Left lobe of liver (tissue), 2 donors: Measurements from ENCODE around the gene TMED5. TPM values are rescaled to one million over a fixed set of nuclear protein-coding genes. Genes with fewer than 3 reads are reported as not detected.
"Not testable (repeated sequence)": the region's sequence is repeated elsewhere in the genome, so short reads cannot be mapped to it uniquely, and the experiment has no call there.

Source experiments
- ATAC-seq: fragments of 200-7000 bp; cut with Tn5 transposase; one replicate; pipeline ENCODE4 v1.9.1; 2020; ENCODE audit warnings: mild to moderate bottlenecking, moderate library complexity
- DNase-seq: peaks from one replicate; pipeline ENCODE4 v3.0.0-alpha.2; 2020; ENCODE audit warnings: low spot score
- total RNA-seq: library from RNA; stranded (reverse); gene quantifications from one replicate; pipeline ENCODE4 v1.2.1, GENCODE V29; 2021
- donor health status: DM: no; HTN: no; CAD: no; lungs with moderate emphysema.
- donor health status: DM: no; HTN: yes; CAD: no.

TMED5 gene
- 68.5 TPM for total RNA-seq

GRCh38 chr1:93179886-93180722, at the start of gene TMED5:
TMED5 (minus strand) TSS chr1:93180413; CDS start chr1:93180242, 171 bp downstream.
- ATAC-seq (peak; percentile 92), DNase-seq (peak; percentile 98)

GRCh38 chr1:93223023-93223675, 42.9 kb upstream of the TMED5 start:
- no peak for ATAC-seq
- no peak for DNase-seq

- DNase-seq = no peak
These were observed 41.7 kb upstream of the TMED5 start for GRCh38 chr1:93221913-93222312.

GRCh38 chr1:93220716-93221115, 40.5 kb upstream of the TMED5 start:
- not testable (repeated sequence) for ATAC-seq, DNase-seq

More at GRCh38 chr1:93221913-93222312, 41.7 kb upstream of the TMED5 start:
- ATAC-seq = no peak

- ATAC-seq (peak; percentile 73), DNase-seq (no peak)
These were observed 39.2 kb upstream of the TMED5 start for GRCh38 chr1:93219443-93219842.

- DNase-seq (no peak), ATAC-seq (no peak)
These were observed 35.1 kb upstream of the TMED5 start for GRCh38 chr1:93215322-93215721.

DNA sequence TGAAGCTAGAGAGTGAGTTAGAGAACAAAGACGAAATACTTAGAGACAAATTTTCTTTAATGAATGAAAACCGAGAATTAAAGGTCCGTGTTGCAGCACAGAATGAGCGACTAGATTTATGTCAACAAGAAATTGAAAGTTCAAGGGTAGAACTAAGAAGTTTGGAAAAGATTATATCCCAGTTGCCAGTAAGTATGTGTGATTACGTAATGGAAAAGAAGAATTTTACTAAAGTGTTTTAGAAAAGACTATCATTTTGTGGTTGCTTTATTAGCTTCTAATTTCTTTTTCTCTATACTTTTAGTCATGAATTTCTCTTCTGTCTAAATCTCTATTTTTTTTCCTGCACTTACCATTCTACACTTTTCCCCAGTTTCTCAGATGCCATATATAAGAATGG, 27.0 kb upstream of the TMED5 start:
- DNase-seq = no peak
- ATAC-seq = no peak

- ATAC-seq (peak; percentile 22), DNase-seq (no peak)
These were observed 26.3 kb upstream of the TMED5 start for GRCh38 chr1:93206567-93206954.

- no peak for DNase-seq
- peak; percentile 69 for ATAC-seq
These were observed 25.8 kb upstream of the TMED5 start for GRCh38 chr1:93205892-93206566.

- DNase-seq (no peak), ATAC-seq (no peak)
These were observed 20.5 kb upstream of the TMED5 start for GRCh38 chr1:93200714-93201113.

- DNase-seq = no peak
- no peak for ATAC-seq
These were observed 19.9 kb upstream of the TMED5 start for GRCh38 chr1:93200086-93200620.

- DNase-seq = no peak
- no peak for ATAC-seq
These were observed 18.9 kb upstream of the TMED5 start for GRCh38 chr1:93199150-93199549.

GRCh38 chr1:93196591-93196990, 16.4 kb upstream of the TMED5 start:
- DNase-seq (no peak), ATAC-seq (no peak)

- no peak for ATAC-seq
- no peak for DNase-seq
These were observed 14.2 kb upstream of the TMED5 start for GRCh38 chr1:93194231-93194990.

DNA sequence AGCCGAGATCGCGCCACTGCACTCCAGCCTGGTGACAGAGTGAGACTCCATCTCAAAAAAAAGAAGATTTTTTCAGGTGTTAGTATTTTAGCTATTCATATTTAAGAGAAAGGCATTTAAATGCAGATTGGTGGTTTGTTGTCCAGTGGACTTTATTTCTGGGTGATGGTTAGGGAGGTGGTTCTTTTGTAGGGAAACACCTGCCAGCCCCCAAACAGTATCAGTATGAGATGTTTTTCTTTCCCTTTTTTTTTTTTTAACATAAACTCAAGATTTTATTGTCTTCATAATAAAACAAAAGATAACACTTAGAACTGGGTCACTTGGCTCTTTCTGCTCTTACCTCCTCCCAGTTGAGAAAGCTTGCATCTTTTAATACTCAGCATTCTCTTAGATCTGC, 10.2 kb upstream of the TMED5 start:
- no peak for ATAC-seq
- no peak for DNase-seq

DNA sequence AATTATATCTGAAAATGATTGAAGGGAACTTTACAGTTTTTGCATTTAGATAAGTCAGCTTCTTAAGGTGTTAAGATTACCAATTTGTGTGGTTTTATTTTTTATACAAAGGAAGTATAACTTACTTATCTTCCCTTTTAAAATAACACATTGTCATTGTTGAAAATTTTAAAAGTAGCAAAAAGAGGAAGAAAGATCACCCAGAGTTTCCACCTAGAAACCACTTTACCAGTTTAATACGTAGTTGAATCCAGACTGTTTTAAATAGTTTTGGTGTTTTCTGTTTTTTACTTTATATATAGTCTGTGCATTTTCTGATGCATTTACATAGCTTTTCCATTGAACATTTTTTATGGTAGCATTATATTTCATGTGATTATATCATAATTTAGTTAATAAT, 6.5 kb upstream of the TMED5 start:
- no peak for DNase-seq
- no peak for ATAC-seq

DNA sequence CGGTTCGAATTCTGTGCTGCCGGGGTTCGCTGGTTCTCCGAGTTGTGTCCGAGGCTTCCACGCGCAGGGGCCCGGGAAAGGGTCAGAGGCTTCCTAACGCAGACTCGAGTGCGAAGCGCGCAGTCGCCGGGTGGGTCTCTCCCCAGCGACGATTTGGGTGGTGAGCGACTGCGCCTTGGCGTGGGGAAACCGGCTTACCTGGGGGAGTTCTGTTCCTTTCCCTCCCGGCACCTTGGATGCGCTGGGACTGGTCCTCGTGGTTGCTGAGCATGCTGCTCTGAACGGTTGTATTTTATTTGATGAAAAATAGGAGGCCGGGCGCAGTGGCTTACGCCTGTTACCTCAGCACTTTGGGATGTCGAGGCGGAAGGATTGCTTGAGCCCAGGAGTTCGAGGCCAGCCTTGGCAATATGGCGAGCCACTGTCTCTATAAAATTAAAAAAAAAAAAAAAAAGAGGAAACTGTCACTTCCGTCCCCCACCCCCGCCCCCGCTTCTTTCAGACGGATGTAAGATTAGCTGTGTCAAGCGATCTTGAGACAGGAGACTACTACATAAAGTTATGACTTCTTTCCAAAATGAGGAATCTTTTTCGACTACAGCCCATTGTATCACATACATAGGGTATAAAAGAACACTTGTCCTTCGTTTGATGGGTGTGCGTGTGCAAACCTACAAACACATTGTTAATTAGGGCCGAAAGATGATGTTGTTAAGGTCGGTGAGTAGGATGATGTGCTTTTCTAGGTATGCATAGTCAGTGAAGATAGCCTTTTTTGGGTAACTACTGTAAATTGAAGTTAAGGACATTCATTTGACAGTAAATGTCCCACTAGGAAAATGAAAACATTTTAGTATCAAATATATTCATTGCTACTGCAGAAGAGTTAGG, 755 bp upstream of the TMED5 start, which contains the start of gene CCDC18:
TSS of gene CCDC18 (plus strand) at position 2 of the 891 bp plus-strand sequence. CDS start 2,638 bp downstream, outside the sequence.
- DNase-seq (no peak), ATAC-seq (no peak)

DNA sequence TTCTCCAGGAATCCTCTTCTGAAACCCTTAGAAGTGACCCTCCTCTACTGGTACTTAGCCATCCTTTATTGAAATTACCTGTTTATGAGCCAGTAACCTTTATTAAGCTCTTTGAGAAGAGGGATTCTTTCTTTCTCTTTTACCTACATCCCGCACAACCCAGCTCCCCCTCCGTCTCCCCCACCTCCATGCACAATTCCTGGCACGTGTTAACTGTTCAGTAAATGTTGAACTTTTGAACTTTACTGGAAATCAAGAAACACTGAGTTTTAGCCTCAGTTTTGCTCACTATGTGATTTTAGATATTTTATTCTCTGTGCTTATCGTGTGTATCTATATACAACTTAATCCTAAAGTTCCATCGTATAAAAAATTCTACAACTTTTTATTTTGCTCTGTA, 1.8 kb downstream of the TMED5 start:
- DNase-seq (no peak), ATAC-seq (no peak)

GRCh38 chr1:93177991-93178390, 2.2 kb downstream of the TMED5 start:
- DNase-seq = no peak

GRCh38 chr1:93174638-93175037, 5.6 kb downstream of the TMED5 start:
- ATAC-seq, DNase-seq: not testable (repeated sequence)

More at GRCh38 chr1:93177991-93178390, 2.2 kb downstream of the TMED5 start:
- no peak for ATAC-seq
